GM21619 (cell line): Measurements from ENCODE around the gene GNGT2.

Experiments
- ATAC-seq: cut with Tn5 transposase; IDR thresholded peaks from one replicate; pipeline ENCODE4 v1.9.1; 2021; ENCODE audit not compliant: unreplicated experiment

The GNGT2 gene

GRCh38 chr17:49210158-49211029, at the start of gene GNGT2, which contains the start of gene ABI3:
TSS of gene GNGT2 (minus strand) at chr17:49210574. CDS start at chr17:49207422, 3,152 bp downstream.
TSS of gene ABI3 (plus strand) at chr17:49210707. CDS start at chr17:49210725, 18 bp downstream.
- peak; percentile 76 for ATAC-seq

GRCh38 chr17:49259663-49260010, 49.3 kb upstream of the GNGT2 start:
- ATAC-seq: no peak

DNA sequence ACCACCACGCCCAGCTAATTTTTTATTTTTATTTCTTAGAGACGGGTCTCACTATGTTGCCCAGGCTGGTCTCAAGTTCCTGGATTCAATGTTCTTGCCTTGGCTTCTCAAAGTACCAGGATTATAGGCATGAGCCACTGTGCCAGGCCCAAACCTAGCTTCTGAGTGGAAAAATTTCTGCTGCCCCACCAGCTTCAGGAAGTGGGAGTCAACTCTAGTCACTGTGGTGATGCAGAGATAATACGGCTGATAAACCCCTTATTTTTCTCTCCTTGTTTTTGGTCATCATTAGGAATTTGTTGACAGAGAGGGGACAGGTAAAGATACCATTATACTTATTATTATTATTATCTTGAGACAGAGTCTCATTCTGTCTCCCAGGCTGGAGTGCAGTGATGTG, 48.0 kb upstream of the GNGT2 start:
- ATAC-seq: no peak

DNA sequence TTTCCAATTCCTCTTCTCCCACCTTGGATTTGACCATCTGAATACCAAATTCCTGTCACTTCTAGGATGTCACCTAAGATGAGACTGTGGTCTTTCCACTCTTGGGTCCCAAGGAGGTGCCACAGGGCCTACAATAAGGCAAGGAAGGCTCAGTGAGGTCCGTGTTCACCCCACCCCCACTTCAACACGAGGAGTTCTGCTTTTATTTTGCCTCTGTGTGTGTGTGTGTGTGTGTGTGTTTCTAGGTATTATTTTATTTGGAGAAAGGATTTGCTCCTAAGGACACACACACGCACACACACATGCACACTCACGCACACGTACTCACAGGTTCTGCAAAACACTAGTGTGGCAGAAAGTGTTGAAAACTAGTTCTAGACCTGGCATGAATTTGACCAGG, 44.8 kb upstream of the GNGT2 start:
- ATAC-seq: no peak

- ATAC-seq: no peak
Observed at GRCh38 chr17:49254066-49254465, 43.7 kb upstream of the GNGT2 start.

GRCh38 chr17:49252148-49252695, 41.8 kb upstream of the GNGT2 start:
- no peak for ATAC-seq

- ATAC-seq: no peak
Observed at GRCh38 chr17:49249890-49250522, 39.6 kb upstream of the GNGT2 start.

GRCh38 chr17:49249292-49249794, 39.0 kb upstream of the GNGT2 start:
- ATAC-seq: no peak

GRCh38 chr17:49247944-49248343, 37.6 kb upstream of the GNGT2 start:
- no peak for ATAC-seq

GRCh38 chr17:49244839-49245238, 34.5 kb upstream of the GNGT2 start:
- ATAC-seq: no peak

GRCh38 chr17:49242813-49243212, 32.4 kb upstream of the GNGT2 start:
- ATAC-seq: no peak

DNA sequence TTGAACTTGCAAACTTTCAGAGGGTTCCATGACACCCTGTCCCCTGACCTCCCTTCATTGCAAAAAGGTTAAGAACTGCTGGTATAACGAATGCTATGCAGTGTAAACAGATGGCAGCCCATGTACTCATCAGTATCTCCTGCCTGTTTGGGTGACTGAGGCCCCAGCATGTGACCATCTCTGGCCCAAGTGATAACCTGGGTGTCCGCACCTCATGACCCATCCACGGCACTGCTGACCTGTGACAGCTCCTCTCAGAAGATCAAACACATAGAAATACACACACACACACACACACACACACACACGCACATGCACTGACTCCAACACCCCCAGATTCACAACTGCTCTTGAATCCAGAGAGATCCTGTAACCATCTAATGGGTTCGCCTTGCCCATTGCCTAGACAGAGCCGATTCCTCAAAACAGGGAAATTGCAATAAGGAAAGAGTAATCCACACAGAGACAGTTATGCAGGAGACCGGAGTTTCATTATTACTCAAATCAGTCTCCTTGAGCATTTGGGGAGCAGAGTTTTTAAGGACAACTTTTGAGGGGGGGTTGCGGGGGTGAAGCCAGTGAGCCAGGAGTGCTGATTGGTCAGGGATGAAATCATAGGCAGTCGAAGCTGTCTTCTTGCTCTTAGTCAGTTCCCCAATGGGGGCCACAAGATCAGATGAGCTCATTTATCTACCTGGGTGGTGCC, 31.5 kb upstream of the GNGT2 start:
- no peak for ATAC-seq

GRCh38 chr17:49241040-49241439, 30.7 kb upstream of the GNGT2 start:
- ATAC-seq: no peak

GRCh38 chr17:49240619-49241018, 30.2 kb upstream of the GNGT2 start:
- ATAC-seq: no peak

- ATAC-seq: no peak
Observed at GRCh38 chr17:49239963-49240362, 29.6 kb upstream of the GNGT2 start.

GRCh38 chr17:49235896-49236295, 25.5 kb upstream of the GNGT2 start:
- ATAC-seq: no peak

DNA sequence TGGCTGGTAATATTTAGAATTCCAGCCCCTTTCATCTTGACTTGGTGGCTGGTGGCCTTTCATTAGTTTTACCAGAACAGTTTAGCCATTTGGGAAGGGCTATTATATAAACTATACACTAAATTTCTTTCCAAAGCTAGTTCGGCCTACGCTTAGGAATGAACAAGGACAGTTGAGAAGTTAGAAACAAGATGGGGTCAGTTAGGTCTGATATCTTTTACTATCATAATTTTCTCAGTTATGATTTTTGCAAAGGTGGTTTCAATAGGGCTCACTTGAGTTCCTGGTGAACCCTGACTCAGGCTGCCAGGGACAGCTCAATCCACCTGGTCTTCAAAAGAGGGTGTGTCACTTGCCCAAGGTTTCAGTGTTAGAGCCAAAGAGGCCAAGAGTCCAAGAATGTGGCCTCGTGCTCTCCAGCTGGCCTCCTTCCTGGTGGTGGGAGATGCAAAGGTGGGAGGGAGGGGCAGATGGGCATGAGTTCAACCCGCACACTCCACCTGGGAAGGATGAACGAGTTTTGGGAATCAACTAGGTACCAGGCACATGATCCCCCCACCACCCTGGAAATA, 24.2 kb upstream of the GNGT2 start:
- ATAC-seq: no peak

GRCh38 chr17:49231563-49231894, 21.2 kb upstream of the GNGT2 start:
- no peak for ATAC-seq

- ATAC-seq: peak; percentile 86
Observed at GRCh38 chr17:49230636-49231562, 20.5 kb upstream of the GNGT2 start, which contains the start of gene PHOSPHO1. TSS of gene PHOSPHO1 (minus strand) at chr17:49230787. CDS start at chr17:49226691, 4,096 bp downstream.
